Measurements from ENCODE around the gene TRMU.

Gene TRMU

DNA sequence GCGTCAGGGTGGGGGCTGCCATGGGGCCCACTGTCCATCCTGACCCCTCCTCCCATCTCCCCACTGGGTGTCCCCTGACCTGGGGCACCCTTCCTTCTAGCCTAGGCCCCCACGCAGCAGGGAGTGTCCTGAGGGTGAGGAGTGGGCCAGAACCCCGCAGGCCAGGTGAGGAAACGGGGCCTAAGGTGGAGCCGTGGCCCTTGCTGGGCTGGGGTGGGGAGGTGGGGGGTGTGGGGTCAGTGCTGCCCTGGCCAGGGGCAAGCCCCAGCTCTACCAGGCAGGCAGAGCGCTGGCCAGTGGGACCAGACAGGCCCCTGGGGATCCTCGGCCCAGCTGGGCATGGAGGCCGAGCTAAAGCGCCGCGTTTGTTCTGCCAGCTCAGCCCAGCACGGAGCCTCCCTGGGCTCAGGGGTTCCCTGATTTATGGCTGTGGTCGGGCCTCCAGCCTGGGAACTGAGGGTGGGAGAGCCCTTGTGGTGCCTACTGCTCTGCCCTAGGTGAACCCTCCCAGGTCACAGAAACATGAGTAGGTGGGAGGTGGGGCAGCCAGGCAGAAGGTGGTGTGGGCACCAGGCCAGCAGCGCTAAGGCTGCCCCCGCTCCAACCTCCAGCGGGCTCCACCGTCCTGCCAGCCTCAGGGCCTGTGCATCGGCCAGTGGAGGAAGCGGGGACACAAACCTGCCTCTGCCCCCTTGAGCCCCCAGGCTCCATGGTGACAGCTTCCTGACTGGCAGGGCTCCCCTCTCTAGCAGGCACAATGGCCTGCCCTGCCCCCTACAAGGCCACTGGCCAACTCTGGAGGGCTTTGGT is 22.4 kb downstream of the TRMU start:
- no peak for DNase-seq

DNA sequence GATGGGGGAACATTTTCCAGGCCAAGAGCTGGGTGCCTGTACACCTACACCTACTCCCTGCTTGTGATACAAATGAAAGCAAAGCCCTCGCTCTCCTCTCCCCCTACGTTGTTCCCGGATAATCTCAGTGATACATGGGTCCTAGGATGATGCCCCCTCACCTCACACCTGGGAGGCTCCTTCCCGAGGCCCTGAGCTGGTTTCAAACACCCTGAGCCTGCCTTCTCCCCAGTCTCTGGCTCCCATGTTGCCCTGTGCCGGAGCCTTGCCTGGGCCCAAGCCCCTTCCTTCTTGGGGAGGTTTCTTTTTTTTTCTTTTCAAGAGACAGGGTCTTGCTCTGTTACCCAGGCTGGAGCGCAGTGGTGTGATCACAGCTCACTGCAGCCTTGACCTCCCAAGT is 23.3 kb downstream of the TRMU start:
- no peak for DNase-seq

DNA sequence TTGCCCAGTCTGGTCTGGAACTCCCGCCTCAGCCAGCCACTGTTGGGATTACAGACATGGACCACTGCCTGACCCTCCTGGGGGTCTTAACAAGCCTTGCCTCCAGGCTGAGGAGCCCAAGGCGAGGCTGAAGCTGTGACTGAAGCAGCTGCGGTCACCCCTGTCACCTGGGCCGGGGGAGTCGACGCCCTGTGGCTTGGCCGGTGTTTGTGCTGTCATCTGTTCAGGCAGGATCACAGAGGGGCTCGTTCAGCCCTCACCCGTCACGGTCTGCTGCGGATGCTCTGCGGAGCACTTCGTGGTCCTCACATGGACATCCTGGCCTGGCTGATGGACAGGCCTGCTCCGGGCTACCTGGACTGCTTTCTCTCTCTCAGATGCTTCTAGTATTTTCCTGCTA is 23.8 kb downstream of the TRMU start:
- no peak for DNase-seq

DNA sequence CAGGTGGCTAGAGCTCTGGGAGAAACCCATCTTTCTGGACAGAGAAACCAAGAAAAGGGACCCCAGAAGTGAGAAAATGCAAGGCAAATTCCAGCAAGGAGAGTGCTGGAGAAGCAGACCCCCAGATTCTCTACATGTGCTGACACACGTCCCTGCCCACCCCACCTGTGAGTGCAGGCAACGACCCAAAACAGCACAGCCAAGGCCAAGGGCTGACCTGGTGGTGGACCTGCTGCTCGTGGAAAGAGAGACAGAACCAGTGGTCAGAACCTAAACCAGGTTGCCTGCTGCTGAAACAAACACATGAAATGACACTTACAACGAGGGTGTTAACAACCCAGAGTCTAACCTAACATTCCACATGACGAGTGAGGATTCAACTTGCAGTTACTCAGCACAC is 24.6 kb downstream of the TRMU start:
- DNase-seq = no peak

- DNase-seq = no peak
These were observed 25.4 kb downstream of the TRMU start for GRCh38 chr22:46360891-46361290.

DNA sequence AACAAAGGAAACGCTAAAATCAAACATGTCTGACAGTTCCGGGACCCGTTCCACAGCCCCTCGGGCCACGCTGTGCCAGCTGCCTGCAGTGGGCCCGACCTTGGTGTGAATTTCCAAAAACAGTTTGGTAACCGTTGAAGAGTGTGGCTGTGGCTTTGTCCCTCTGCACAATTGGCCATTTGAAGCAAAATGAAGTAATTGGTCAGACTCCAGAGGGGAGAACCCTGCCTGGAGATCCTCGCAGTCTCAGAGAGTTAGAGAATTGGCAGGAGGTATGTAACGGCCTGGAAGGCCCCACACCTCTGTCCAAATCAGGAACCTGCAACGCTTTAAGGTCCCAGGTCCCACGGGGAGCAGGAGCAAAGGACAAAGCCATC is 26.3 kb downstream of the TRMU start:
- no peak for DNase-seq

GRCh38 chr22:46362203-46362933 is 26.9 kb downstream of the TRMU start:
- DNase-seq = no peak

GRCh38 chr22:46362934-46363515 is 27.5 kb downstream of the TRMU start:
- no peak for DNase-seq

DNA sequence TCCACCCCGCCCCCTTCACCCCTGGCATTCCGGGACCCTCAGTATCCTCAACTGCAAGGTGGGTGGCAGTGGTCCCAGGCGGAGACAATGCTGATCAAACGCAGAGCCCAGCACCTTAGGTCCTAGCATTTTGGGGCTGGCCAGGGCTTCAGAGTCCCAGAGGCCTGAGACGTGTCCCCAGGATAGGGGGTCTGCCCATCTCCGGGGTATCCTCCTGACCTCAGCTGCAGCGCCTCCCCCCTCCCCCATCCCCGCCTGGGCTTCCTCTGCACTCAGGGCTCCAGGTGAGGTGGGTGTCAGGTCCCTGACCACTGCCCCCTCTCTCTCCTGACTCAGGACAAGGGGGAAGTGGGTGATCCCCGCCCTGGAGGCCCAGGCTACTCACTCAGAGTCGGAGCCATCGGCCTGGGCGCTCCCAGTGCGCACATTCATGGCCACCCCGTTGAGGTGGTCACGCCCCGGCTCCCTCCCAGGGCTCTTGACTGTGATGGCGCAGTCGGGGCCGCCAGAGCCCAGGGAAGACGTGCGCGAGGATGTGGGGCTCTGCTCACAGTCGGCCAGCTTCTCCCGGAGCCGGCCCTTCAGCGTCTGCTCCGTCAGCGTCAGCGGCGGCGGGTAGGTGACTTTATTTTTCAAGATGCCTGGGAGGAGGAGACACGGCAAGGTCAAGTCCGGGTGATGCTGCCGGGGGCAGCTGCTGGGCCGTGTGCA is 28.3 kb downstream of the TRMU start:
- no peak for DNase-seq

DNA sequence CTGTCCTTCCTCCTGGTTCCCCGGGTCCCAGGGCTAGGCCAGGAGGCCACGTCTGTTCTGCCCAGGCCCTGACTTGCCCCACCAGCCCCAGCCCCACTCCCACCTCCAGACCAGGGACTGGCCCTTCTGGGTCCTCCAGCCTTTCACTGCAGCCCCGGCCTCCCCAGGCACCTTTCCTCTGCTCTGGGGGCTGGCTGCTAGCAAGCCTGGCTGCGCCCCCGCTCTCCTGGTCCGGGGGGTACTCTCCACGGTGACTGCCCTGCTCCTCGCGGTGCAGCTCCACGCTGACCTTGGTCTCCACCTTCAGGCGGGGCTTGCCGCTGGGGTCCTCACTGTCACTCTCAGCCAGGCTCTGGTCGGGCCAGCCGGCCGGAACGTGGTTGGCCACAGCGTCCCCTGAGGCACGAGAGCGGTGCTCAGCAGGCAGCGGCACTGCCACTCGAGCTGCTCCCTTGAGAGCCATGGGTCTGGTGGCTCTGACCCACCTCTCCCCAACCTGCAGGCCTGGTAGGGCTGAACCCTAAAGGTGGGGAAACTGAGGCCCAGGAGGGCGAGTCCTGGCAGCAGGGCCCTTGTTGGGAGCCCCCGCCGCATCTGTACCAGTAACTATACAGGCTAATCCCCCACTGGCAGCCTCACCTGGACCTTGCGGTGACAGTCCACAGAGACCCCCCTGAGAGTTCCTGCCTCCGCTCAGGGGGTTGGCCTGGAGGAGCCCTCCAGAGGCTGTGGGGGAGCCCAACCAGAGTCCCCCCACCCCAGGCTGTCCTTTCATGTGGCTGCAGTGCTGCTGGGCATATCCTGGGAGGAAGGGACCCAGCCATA is 29.0 kb downstream of the TRMU start:
- no peak for DNase-seq

DNA sequence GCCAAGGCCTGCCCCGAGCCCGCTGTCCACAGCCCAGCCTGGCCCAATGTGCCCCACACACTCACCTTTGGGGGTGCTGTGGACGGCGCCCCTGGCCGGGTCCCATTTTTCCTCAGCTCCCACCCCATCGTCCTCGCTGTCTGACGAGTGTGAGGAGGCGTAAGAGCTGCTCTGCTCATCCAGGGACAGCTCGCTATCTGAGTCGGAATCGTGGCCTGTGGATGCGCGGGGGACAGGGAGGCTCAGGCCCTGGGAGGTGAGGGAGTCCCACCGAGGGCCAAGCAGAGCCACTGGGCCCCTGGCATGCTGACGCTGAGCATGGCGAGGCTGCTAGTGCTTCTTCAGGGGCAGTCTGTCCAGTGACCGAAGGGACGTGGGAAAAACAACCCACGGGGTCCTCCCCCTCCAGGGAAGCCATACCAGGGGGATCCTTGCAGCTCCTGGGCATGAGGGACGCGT is 29.7 kb downstream of the TRMU start:
- no peak for DNase-seq

DNA sequence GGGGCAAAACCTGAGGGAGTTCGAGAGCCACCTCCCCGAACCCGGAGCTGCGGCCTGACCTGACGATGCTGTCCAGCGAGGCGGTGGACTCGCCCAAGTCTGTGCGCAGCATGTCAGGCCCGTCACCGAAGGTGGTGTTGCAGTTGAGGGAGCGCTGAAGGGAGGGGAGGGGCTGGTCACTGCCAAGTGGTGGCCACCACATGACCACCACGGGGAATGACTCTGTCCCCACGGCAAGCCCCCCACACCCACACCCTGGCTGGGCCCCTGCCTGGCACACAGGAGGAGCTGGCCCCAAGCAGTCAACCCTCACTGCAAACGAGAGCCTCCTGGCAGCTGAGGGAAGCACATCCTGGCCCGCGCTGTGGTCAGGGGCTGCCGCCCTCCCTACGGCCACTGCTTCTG is 30.8 kb downstream of the TRMU start:
- no peak for DNase-seq

DNA sequence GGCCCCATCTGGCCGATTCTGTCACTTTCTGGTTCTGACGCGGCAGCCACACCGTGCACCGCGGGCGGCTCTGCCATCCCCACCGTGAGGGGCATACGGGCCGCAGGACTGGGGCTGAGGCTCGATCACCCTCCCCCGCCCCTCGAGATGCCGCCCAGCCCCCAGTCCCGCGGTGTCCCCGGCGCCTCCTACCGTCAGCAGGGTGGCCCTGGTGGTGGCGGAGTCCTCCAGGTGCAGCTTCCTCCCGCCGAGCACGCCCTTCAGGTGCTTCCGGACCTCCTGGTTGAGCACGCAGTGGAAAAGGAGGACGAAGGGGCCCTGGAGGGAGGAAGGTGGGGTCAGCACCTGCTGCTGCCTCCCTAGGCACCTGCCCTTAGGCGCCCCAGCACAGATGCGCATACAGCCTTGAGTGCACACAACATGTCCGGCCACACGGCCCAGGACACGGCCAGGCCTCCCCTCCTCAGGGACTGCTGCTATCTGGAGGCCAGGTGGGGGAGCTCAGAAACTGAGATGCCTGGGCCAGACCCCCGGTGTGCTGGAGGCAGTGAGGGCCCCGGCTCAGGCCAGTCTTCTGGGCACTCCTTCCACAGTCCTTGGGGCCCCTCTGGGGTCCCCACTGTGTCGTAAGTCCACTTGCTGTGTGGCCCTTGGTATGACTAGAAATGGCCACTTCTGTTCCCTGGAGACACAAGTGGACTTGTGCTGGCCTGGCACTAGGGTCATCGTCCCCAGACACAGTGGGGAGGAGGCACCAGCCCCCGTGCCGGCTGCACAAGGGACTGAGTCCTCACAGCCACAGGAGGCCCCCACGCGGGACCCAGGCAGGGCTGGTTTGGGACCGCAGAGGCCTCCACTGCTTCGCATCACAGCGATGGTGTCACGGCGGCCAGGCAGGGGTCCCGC is 31.5 kb downstream of the TRMU start:
- DNase-seq = no peak

- peak; percentile 62 for DNase-seq
These were observed 32.2 kb downstream of the TRMU start for GRCh38 chr22:46367707-46368191.

GRCh38 chr22:46368422-46368821 is 32.9 kb downstream of the TRMU start:
- no peak for DNase-seq

GRCh38 chr22:46368871-46369715 is 33.6 kb downstream of the TRMU start:
- DNase-seq = no peak

DNA sequence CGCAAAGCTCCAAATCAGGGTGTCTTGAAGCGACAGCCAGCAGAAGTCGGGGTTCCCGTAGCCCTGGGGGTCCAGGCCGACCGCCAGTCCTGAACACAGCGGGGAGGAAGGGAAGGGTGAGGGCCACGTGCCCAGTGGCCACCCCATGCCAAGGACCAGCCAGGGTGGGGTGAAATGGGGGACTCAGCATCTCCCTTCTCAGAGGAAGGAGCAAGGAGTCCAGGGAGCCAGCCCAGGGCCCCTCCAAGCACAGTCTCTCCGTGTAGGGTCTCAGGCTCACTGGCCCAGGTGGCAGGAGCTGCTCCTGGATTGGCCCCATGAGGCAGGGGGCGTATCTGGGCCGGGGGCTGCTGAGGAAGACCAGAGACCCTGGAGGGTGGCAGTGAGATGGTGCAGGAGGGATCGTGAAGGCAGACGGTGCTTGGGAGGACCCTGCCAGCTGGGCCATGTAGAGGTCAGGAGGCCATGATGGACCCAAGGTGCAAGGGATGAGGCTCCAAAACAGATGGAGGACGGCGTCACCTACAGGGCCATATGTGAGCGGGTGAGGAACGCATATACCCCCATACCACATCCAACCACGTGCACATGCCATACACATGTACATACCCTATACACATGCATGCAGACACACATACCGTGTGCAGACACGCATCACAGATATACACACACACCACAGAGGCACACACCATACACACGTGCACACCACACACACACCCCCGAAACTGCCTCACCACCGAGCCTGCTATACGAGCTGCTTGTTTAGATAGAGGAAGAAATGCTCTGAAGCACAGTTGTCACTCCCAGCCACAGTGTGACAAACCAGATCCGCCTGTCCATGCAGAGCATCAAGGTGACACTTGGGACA is 34.4 kb downstream of the TRMU start:
- no peak for DNase-seq

DNA sequence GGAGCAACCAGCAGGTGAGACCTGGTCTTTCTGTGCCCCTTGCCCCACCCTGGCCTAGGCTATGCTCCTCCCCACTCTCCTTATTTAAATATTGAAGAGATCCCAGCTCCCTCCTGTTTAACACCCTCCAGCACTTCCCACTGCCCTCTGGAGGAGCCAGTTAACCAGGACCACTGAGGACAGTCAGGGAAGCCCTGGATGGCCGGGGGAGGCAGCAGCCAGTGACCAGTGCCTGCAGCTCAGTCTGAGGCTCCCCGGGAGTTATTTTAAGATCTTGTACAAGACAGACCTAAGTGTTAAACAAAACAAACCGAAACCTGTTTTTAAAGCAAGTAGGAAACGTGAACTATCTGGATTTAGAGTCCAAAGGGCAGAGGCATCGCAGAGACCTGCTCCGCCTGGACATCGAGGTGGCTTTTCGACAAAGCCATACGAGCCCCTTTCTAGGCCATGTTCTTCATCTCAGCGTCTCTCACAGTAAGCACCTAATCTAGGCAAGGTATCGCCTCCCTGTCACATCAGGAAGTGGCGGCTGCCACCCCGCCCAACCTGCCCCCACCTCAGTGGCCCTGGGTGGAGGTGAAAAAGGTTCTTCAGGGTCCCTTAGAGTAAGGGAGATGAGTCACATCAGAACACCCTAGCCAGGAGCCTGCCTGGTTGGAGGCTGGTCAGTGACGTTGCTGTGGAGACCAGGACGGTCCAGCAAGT is 35.2 kb downstream of the TRMU start:
- no peak for DNase-seq
